Coronary artery (tissue), 2 donors: ENCODE data around the gene EXOC5.

ENCODE experiments used
- DNase-seq: peaks from one replicate; pipeline ENCODE4 v3.0.0-alpha.2; 2017; ENCODE audit warnings: low spot score
- H3K27ac ChIP-seq, 2 donors: fragments of 200-600 bp; sonication (generic); one replicate each; pipeline ENCODE4 v1.5.1; 2016 to 2019
- H3K4me3 ChIP-seq: fragments of 200-600 bp; sonication (generic); 2 replicates; pipeline ENCODE4 v1.5.1; 2016; ENCODE audit warnings: mild to moderate bottlenecking, moderate library complexity
- CTCF ChIP-seq: fragments of 200-600 bp; sonication (generic); IDR thresholded peaks from one replicate; pipeline ENCODE4 v1.5.1; 2019; ENCODE audit warnings: antibody characterized with exemption

EXOC5 gene

GRCh38 chr14:57295239-57295638 lies 26.5 kb upstream of the EXOC5 start:
- no peak for DNase-seq
- H3K27ac ChIP-seq = no peak overlapping the region

GRCh38 chr14:57293866-57294837 lies 25.4 kb upstream of the EXOC5 start:
- H3K4me3 ChIP-seq = no peak overlapping the region
- no peak for TF ChIP-seq CTCF
- H3K27ac ChIP-seq = no peak overlapping the region
- DNase-seq = no peak

More at GRCh38 chr14:57295239-57295638, 26.5 kb upstream of the EXOC5 start:
- H3K4me3 ChIP-seq = no peak overlapping the region
- no peak for TF ChIP-seq CTCF

- DNase-seq = no peak
- TF ChIP-seq CTCF = no peak
- no peak overlapping the region for H3K27ac ChIP-seq
- no peak overlapping the region for H3K4me3 ChIP-seq
Observed at GRCh38 chr14:57291692-57292647, 23.3 kb upstream of the EXOC5 start.

GRCh38 chr14:57290751-57291150 lies 22.0 kb upstream of the EXOC5 start:
- H3K27ac ChIP-seq = no peak overlapping the region
- H3K4me3 ChIP-seq = no peak overlapping the region
- DNase-seq = no peak
- TF ChIP-seq CTCF = no peak

- Histone ChIP-seq H3K27ac (no peak overlapping the region), H3K4me3 (no peak overlapping the region)
- no peak for DNase-seq
- TF ChIP-seq CTCF = no peak
Observed at GRCh38 chr14:57287745-57288144, 19.0 kb upstream of the EXOC5 start.

GRCh38 chr14:57277062-57277461 lies 8.4 kb upstream of the EXOC5 start:
- TF ChIP-seq CTCF = no peak
- no peak overlapping the region for H3K4me3 ChIP-seq

More at GRCh38 chr14:57277062-57277461, 8.4 kb upstream of the EXOC5 start:
- H3K27ac ChIP-seq = no peak overlapping the region
- DNase-seq = no peak
